T-helper 2 cell treated with Interferon-gamma antibody and Interleukin-4, amounts not matched to agents 100 ng/mL and 5 ng/mL, for 36 hours (primary cell): Measurements from ENCODE around the gene ADCY9. TPM values are rescaled to one million over a fixed set of nuclear protein-coding genes. Genes with fewer than 3 reads are reported as not detected.
"Not testable (repeated sequence)": the region's sequence is repeated elsewhere in the genome, so short reads cannot be mapped to it uniquely, and the experiment has no call there.

Experiments used
- intact Hi-C: fragments of 100-400 bp; cut with micrococcal nuclease; formaldehyde crosslinking; loops from one replicate; pipeline ENCODE4 v1.15.1; 2023
- total RNA-seq: library from RNA; stranded (reverse); gene quantifications from 2 replicates; pipeline ENCODE4 v1.2.3, GENCODE V29; 2022

The ADCY9 gene
- total RNA-seq, 1 donor from 2014 or later, result 7.8 TPM

- intact Hi-C loops, result not testable (repeated sequence)
Observed at GRCh38 chr16:4036952-4037351, 79.3 kb downstream of the ADCY9 start.

GRCh38 chr16:4034963-4035362, 81.3 kb downstream of the ADCY9 start:
- intact Hi-C loops, result no loop called here

- intact Hi-C loops, result no loop called here
Observed at GRCh38 chr16:4033951-4034350, 82.3 kb downstream of the ADCY9 start.

GRCh38 chr16:4032768-4033167, 83.5 kb downstream of the ADCY9 start:
- intact Hi-C loops, result no loop called here

GRCh38 chr16:4028144-4028543, 88.1 kb downstream of the ADCY9 start:
- intact Hi-C loops, result no loop called here

GRCh38 chr16:4026854-4027253, 89.4 kb downstream of the ADCY9 start:
- intact Hi-C loops, result no loop called here

- intact Hi-C loops, result no loop called here
Observed at GRCh38 chr16:4025428-4025827, 90.8 kb downstream of the ADCY9 start.

GRCh38 chr16:4021916-4022315, 94.3 kb downstream of the ADCY9 start:
- intact Hi-C loops, result no loop called here

GRCh38 chr16:4021070-4021779, 95.0 kb downstream of the ADCY9 start:
- intact Hi-C loops, result no loop called here

GRCh38 chr16:4019371-4019791, 96.9 kb downstream of the ADCY9 start:
- intact Hi-C loops, result no loop called here

GRCh38 chr16:4018391-4018790, 97.9 kb downstream of the ADCY9 start:
- intact Hi-C loops, result no loop called here

- intact Hi-C loops, result no loop called here
Observed at GRCh38 chr16:4017807-4018206, 98.4 kb downstream of the ADCY9 start.

GRCh38 chr16:4016658-4017057, 99.6 kb downstream of the ADCY9 start:
- intact Hi-C loops, result no loop called here

- intact Hi-C loops, result no loop called here
Observed at GRCh38 chr16:4016005-4016352, 100.3 kb downstream of the ADCY9 start.

- intact Hi-C loops, result no loop called here
Observed at GRCh38 chr16:4015275-4016004, 100.8 kb downstream of the ADCY9 start.

- intact Hi-C loops, result no loop called here
Observed at GRCh38 chr16:4011940-4012629, 104.2 kb downstream of the ADCY9 start.

GRCh38 chr16:4011225-4011939, 104.9 kb downstream of the ADCY9 start:
- intact Hi-C loops, result no loop called here

- intact Hi-C loops, result no loop called here
Observed at GRCh38 chr16:4010225-4011158, 105.8 kb downstream of the ADCY9 start.

GRCh38 chr16:4009177-4009576, 107.1 kb downstream of the ADCY9 start:
- intact Hi-C loops, result no loop called here

GRCh38 chr16:4008116-4008515, 108.1 kb downstream of the ADCY9 start:
- intact Hi-C loops, result no loop called here
